ENCODE results near the gene GPS1. TPM values are rescaled to one million over a fixed set of nuclear protein-coding genes. Genes with fewer than 3 reads are reported as not detected.

GPS1 gene
- total and polyA plus RNA-seq, 2 experiments from 2014 or later, result 136 to 242 TPM

GRCh38 chr17:82043507-82043906 is 8.2 kb upstream of the GPS1 start:
- peak; percentile 81 for ATAC-seq

More at GRCh38 chr17:82043507-82043906, 8.2 kb upstream of the GPS1 start:
- Histone ChIP-seq H3K9me2 (ENCODE audit: insufficient read depth) (no peaks in the 10 kb centered on the region), H3K36me3 (ENCODE audit: insufficient read depth) (no peaks in the 10 kb centered on the region), H3K4me2 (no peak overlapping the region), H2AFZ (peak overlapping the region; percentile 59; the same call in 1 of the 2 replicates), H3F3A (replicated peaks; ENCODE audit: low read depth) (no peaks in the 10 kb centered on the region), H3K27me3 (ENCODE audit: insufficient read depth) (no peaks in the 10 kb centered on the region), H4K20me1 (replicated peaks; ENCODE audit: insufficient read depth) (no peaks in the 10 kb centered on the region), H3K27ac (ENCODE audit: low read depth) (no peak overlapping the region), H3K4me3 (no peak overlapping the region), H3K4me1 (ENCODE audit: insufficient read depth) (no peaks in the 10 kb centered on the region), H3K79me2 (replicated peaks; ENCODE audit: insufficient read depth) (no peaks in the 10 kb centered on the region)
- DNase-seq (ENCODE audit: low spot score), result peak; percentile 69
- Mint-ChIP-seq H3K27ac (no peak overlapping the region), H3K36me3 (ENCODE audit: low read depth) (peaks cover 6% of the 10 kb centered on the region), H3K27me3 (ENCODE audit: insufficient read depth, low read depth, poor library complexity) (peaks cover 15% of the 10 kb centered on the region), H3K4me3 (no peak overlapping the region), H3K4me1 (peaks cover 17% of the 10 kb centered on the region), H3K9me3 (no peaks in the 10 kb centered on the region; the same call in 2 of the 3 replicates)
- TF ChIP-seq REST (IDR thresholded peaks at IDR 0.05; ENCODE audit: unreplicated experiment) (no peak), CTCF (conservative IDR thresholded peaks at IDR 0.05; ENCODE audit: low read depth in 2 of 2) (no peak), NANOG (IDR thresholded peaks at IDR 0.05; ENCODE audit: borderline replicate concordance) (no peak), ZNF114 (CRISPR knock-in tag; IDR thresholded peaks at IDR 0.05) (no peak), ZNF331 (CRISPR knock-in tag; IDR thresholded peaks at IDR 0.05; ENCODE audit: low read depth) (no peak), STAT1 (IDR thresholded peaks at IDR 0.05; ENCODE audit: unreplicated experiment) (no peak), EZH2 (IDR thresholded peaks at IDR 0.05; ENCODE audit: low read depth, unreplicated experiment) (no peak), ETS1 (IDR thresholded peaks at IDR 0.05) (no peak), JUNB (IDR thresholded peaks at IDR 0.05; ENCODE audit: unreplicated experiment) (no peak), EZH2phosphoT487 (IDR thresholded peaks at IDR 0.05; ENCODE audit: unreplicated experiment) (no peak), CREB1 (CRISPR knock-in tag; IDR thresholded peaks at IDR 0.05; ENCODE audit: low read depth) (no peak)
- TF ChIP-seq, protein P1, sequence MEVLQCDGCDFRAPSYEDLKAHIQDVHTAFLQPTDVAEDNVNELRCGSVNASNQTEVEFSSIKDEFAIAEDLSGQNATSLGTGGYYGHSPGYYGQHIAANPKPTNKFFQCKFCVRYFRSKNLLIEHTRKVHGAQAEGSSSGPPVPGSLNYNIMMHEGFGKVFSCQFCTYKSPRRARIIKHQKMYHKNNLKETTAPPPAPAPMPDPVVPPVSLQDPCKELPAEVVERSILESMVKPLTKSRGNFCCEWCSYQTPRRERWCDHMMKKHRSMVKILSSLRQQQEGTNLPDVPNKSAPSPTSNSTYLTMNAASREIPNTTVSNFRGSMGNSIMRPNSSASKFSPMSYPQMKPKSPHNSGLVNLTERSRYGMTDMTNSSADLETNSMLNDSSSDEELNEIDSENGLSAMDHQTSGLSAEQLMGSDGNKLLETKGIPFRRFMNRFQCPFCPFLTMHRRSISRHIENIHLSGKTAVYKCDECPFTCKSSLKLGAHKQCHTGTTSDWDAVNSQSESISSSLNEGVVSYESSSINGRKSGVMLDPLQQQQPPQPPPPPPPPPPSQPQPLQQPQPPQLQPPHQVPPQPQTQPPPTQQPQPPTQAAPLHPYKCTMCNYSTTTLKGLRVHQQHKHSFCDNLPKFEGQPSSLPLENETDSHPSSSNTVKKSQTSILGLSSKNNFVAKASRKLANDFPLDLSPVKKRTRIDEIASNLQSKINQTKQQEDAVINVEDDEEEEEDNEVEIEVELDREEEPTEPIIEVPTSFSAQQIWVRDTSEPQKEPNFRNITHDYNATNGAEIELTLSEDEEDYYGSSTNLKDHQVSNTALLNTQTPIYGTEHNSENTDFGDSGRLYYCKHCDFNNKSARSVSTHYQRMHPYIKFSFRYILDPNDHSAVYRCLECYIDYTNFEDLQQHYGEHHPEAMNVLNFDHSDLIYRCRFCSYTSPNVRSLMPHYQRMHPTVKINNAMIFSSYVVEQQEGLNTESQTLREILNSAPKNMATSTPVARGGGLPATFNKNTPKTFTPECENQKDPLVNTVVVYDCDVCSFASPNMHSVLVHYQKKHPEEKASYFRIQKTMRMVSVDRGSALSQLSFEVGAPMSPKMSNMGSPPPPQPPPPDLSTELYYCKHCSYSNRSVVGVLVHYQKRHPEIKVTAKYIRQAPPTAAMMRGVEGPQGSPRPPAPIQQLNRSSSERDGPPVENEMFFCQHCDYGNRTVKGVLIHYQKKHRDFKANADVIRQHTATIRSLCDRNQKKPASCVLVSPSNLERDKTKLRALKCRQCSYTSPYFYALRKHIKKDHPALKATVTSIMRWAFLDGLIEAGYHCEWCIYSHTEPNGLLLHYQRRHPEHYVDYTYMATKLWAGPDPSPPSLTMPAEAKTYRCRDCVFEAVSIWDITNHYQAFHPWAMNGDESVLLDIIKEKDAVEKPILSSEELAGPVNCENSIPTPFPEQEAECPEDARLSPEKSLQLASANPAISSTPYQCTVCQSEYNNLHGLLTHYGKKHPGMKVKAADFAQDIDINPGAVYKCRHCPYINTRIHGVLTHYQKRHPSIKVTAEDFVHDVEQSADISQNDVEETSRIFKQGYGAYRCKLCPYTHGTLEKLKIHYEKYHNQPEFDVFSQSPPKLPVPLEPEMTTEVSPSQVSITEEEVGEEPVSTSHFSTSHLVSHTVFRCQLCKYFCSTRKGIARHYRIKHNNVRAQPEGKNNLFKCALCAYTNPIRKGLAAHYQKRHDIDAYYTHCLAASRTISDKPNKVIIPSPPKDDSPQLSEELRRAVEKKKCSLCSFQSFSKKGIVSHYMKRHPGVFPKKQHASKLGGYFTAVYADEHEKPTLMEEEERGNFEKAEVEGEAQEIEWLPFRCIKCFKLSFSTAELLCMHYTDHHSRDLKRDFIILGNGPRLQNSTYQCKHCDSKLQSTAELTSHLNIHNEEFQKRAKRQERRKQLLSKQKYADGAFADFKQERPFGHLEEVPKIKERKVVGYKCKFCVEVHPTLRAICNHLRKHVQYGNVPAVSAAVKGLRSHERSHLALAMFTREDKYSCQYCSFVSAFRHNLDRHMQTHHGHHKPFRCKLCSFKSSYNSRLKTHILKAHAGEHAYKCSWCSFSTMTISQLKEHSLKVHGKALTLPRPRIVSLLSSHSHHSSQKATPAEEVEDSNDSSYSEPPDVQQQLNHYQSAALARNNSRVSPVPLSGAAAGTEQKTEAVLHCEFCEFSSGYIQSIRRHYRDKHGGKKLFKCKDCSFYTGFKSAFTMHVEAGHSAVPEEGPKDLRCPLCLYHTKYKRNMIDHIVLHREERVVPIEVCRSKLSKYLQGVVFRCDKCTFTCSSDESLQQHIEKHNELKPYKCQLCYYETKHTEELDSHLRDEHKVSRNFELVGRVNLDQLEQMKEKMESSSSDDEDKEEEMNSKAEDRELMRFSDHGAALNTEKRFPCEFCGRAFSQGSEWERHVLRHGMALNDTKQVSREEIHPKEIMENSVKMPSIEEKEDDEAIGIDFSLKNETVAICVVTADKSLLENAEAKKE (CRISPR knock-in tag; IDR thresholded peaks at IDR 0.05), result no peak
